ENCODE data around the gene LSM12. TPM values are rescaled to one million over a fixed set of nuclear protein-coding genes. Genes with fewer than 3 reads are reported as not detected.
"Not testable (repeated sequence)": the region's sequence is repeated elsewhere in the genome, so short reads cannot be mapped to it uniquely, and the experiment has no call there.

Gene LSM12
- total RNA-seq, 1 donor from 2014 or later, result 69.6 TPM

- no peaks in the 10 kb centered on the region for H3K36me3 ChIP-seq
These were observed 65.5 kb downstream of the LSM12 start for GRCh38 chr17:44000871-44001460.

GRCh38 chr17:44000141-44000860 is 66.2 kb downstream of the LSM12 start:
- Histone ChIP-seq H3K79me2 (ENCODE audit: low read depth) (no peaks in the 10 kb centered on the region), H4K20me1 (ENCODE audit: low read depth) (peaks cover 11% of the 10 kb centered on the region), H3K27ac (no peak overlapping the region), H3K4me3 (no peak overlapping the region), H3K4me2 (no peak overlapping the region), H2AFZ (replicated peaks) (no peak overlapping the region), H3F3A (ENCODE audit: low read depth) (peaks cover 5% of the 10 kb centered on the region), H3K9ac (no peak overlapping the region), H3K36me3 (no peaks in the 10 kb centered on the region), H3K9me3 (ENCODE audit: low read depth) (no peaks in the 10 kb centered on the region), H3K27me3 (peaks cover 38% of the 10 kb centered on the region), H3K4me1 (peaks cover 11% of the 10 kb centered on the region)
- Mint-ChIP-seq H3K4me1 (peaks cover 9% of the 10 kb centered on the region), H3K27ac (no peak overlapping the region), H3K9me3 (no peaks in the 10 kb centered on the region), H3K36me3 (no peaks in the 10 kb centered on the region), H3K27me3 (ENCODE audit: insufficient read depth, low read depth) (peaks cover 21% of the 10 kb centered on the region), H3K4me3 (no peak overlapping the region)
- DNase-seq (ENCODE audit: low spot score), result no peak
- no peak for TF ChIP-seq EZH2phosphoT487 (IDR thresholded peaks at IDR 0.05)
- TF ChIP-seq CTCF (IDR thresholded peaks at IDR 0.05), result no peak
- no peak for TF ChIP-seq EZH2 (IDR thresholded peaks at IDR 0.05)

More at GRCh38 chr17:44000871-44001460, 65.5 kb downstream of the LSM12 start:
- Mint-ChIP-seq H3K9me3 (no peaks in the 10 kb centered on the region), H3K27me3 (ENCODE audit: insufficient read depth, low read depth) (peaks cover 25% of the 10 kb centered on the region), H3K4me3 (no peak overlapping the region), H3K36me3 (no peaks in the 10 kb centered on the region), H3K4me1 (peaks cover 10% of the 10 kb centered on the region), H3K27ac (no peak overlapping the region)
- Histone ChIP-seq H3K27me3 (peaks cover 40% of the 10 kb centered on the region), H4K20me1 (ENCODE audit: low read depth) (peaks cover 15% of the 10 kb centered on the region), H3K9me3 (ENCODE audit: low read depth) (no peaks in the 10 kb centered on the region), H3K79me2 (ENCODE audit: low read depth) (no peaks in the 10 kb centered on the region), H3F3A (ENCODE audit: low read depth) (peaks cover 12% of the 10 kb centered on the region), H3K4me3 (no peak overlapping the region), H3K4me1 (peaks cover 11% of the 10 kb centered on the region), H3K27ac (no peak overlapping the region), H2AFZ (replicated peaks) (no peak overlapping the region), H3K4me2 (no peak overlapping the region), H3K9ac (no peak overlapping the region)
- DNase-seq (ENCODE audit: low spot score), result no peak
- no peak for TF ChIP-seq EZH2 (IDR thresholded peaks at IDR 0.05)

GRCh38 chr17:43999024-43999423 is 67.4 kb downstream of the LSM12 start:
- no peaks in the 10 kb centered on the region for H3K9me3 Mint-ChIP-seq
- H3K36me3 Mint-ChIP-seq, result no peaks in the 10 kb centered on the region
- peaks cover 9% of the 10 kb centered on the region for H3F3A ChIP-seq (ENCODE audit: low read depth)
- H3K4me1 Mint-ChIP-seq, result peaks cover 5% of the 10 kb centered on the region
- H3K4me3 ChIP-seq, result no peak overlapping the region
- no peak overlapping the region for H3K4me3 Mint-ChIP-seq
- no peaks in the 10 kb centered on the region for H3K79me2 ChIP-seq (ENCODE audit: low read depth)
- H3K9ac ChIP-seq, result no peak overlapping the region
- peaks cover 18% of the 10 kb centered on the region for H3K27me3 Mint-ChIP-seq (ENCODE audit: insufficient read depth, low read depth)
- no peaks in the 10 kb centered on the region for H4K20me1 ChIP-seq (ENCODE audit: low read depth)
- no peak for TF ChIP-seq EZH2phosphoT487 (IDR thresholded peaks at IDR 0.05)
- no peak for TF ChIP-seq CTCF (IDR thresholded peaks at IDR 0.05)
- no peak for TF ChIP-seq EZH2 (IDR thresholded peaks at IDR 0.05)
- no peak overlapping the region for H2AFZ ChIP-seq (replicated peaks)
- no peak overlapping the region for H3K27ac Mint-ChIP-seq
- no peak for DNase-seq (ENCODE audit: low spot score)
- H3K27me3 ChIP-seq, result peaks cover 35% of the 10 kb centered on the region
- no peak overlapping the region for H3K27ac ChIP-seq
- H3K4me1 ChIP-seq, result peaks cover 6% of the 10 kb centered on the region
- H3K9me3 ChIP-seq (ENCODE audit: low read depth), result no peaks in the 10 kb centered on the region
- H3K36me3 ChIP-seq, result no peaks in the 10 kb centered on the region
- no peak overlapping the region for H3K4me2 ChIP-seq

- Histone ChIP-seq H3K4me3 (no peak overlapping the region), H3K4me1 (peaks cover 4% of the 10 kb centered on the region), H3K9me3 (ENCODE audit: low read depth) (no peaks in the 10 kb centered on the region), H3F3A (ENCODE audit: low read depth) (peaks cover 7% of the 10 kb centered on the region), H3K79me2 (ENCODE audit: low read depth) (no peaks in the 10 kb centered on the region), H4K20me1 (ENCODE audit: low read depth) (no peaks in the 10 kb centered on the region), H3K27me3 (peaks cover 34% of the 10 kb centered on the region), H3K4me2 (no peak overlapping the region), H2AFZ (replicated peaks) (no peak overlapping the region), H3K36me3 (no peaks in the 10 kb centered on the region), H3K27ac (no peak overlapping the region), H3K9ac (no peak overlapping the region)
- Mint-ChIP-seq H3K27ac (no peak overlapping the region), H3K27me3 (ENCODE audit: insufficient read depth, low read depth) (peaks cover 13% of the 10 kb centered on the region), H3K36me3 (no peaks in the 10 kb centered on the region), H3K9me3 (no peaks in the 10 kb centered on the region), H3K4me1 (peaks cover 4% of the 10 kb centered on the region), H3K4me3 (no peak overlapping the region)
- no peak for DNase-seq (ENCODE audit: low spot score)
- TF ChIP-seq CTCF (IDR thresholded peaks at IDR 0.05), result no peak
- TF ChIP-seq EZH2phosphoT487 (IDR thresholded peaks at IDR 0.05), result no peak
- no peak for TF ChIP-seq EZH2 (IDR thresholded peaks at IDR 0.05)
These were observed 67.9 kb downstream of the LSM12 start for GRCh38 chr17:43998552-43998951.

- H3K4me3 ChIP-seq; H3K36me3 ChIP-seq; H3K4me1 Mint-ChIP-seq; H3K36me3 Mint-ChIP-seq; H3K27ac ChIP-seq; H3K4me3 Mint-ChIP-seq; H2AFZ ChIP-seq (replicated peaks); H3K27ac Mint-ChIP-seq; H3K9me3 ChIP-seq (ENCODE audit: low read depth); H3K4me1 ChIP-seq; H3F3A ChIP-seq (ENCODE audit: low read depth); H3K9ac ChIP-seq; H3K4me2 ChIP-seq; H3K79me2 ChIP-seq (ENCODE audit: low read depth); H4K20me1 ChIP-seq (ENCODE audit: low read depth); DNase-seq (ENCODE audit: low spot score); H3K9me3 Mint-ChIP-seq: not testable (repeated sequence)
- H3K27me3 Mint-ChIP-seq (ENCODE audit: insufficient read depth, low read depth), result peaks cover 11% of the 10 kb centered on the region
- peaks cover 20% of the 10 kb centered on the region for H3K27me3 ChIP-seq
These were observed 69.3 kb downstream of the LSM12 start for GRCh38 chr17:43997180-43997579.

Data from neural progenitor cell (in vitro differentiated cells).